GM20000 (cell line): ENCODE measurements around the gene CCDC122.
"Not testable (repeated sequence)": the region's sequence is repeated elsewhere in the genome, so short reads cannot be mapped to it uniquely, and the experiment has no call there.

ENCODE experiments used
- DNase-seq: peaks from one replicate; pipeline ENCODE4 v3.0.0; 2012; ENCODE audit warnings: low spot score
- CTCF ChIP-seq: IDR thresholded peaks from 2 replicates; pipeline ENCODE4 v1.5.1; 2012; ENCODE audit warnings: mild to moderate bottlenecking, control low read depth; ENCODE audit errors: extremely low read depth, missing control alignments

CCDC122 gene

GRCh38 chr13:43850873-43851272, 28.7 kb downstream of the CCDC122 start:
- no peak for DNase-seq
- no peak for TF ChIP-seq CTCF

- no peak for DNase-seq
- no peak for TF ChIP-seq CTCF
Observed at GRCh38 chr13:43848001-43848649, 31.4 kb downstream of the CCDC122 start.

- TF ChIP-seq CTCF = no peak
- DNase-seq = no peak
Observed at GRCh38 chr13:43846496-43847158, 32.9 kb downstream of the CCDC122 start.

- DNase-seq = no peak
Observed at GRCh38 chr13:43838909-43839308, 40.6 kb downstream of the CCDC122 start.

GRCh38 chr13:43835701-43836100, 43.8 kb downstream of the CCDC122 start:
- no peak for DNase-seq
- no peak for TF ChIP-seq CTCF

More at GRCh38 chr13:43838909-43839308, 40.6 kb downstream of the CCDC122 start:
- TF ChIP-seq CTCF = no peak

- no peak for DNase-seq
- TF ChIP-seq CTCF = no peak
Observed at GRCh38 chr13:43831088-43831487, 48.5 kb downstream of the CCDC122 start.

- no peak for TF ChIP-seq CTCF
- no peak for DNase-seq
Observed at GRCh38 chr13:43830497-43830881, 49.1 kb downstream of the CCDC122 start.

GRCh38 chr13:43824656-43825055, 54.9 kb downstream of the CCDC122 start:
- not testable (repeated sequence) for DNase-seq
